HEK293T (cell line): ENCODE measurements around the gene C6orf141.
A peak's percentile ranks its signal among the peaks of the same experiment; 100 is the strongest.

Source experiments
- CTCF ChIA-PET: fragments of 350-600 bp; formaldehyde crosslinking; extraction: SDS; loops from one replicate; lab custom pipeline; 2021; ENCODE audit warnings: antibody characterized with exemption, inconsistent platforms; lab: Yijun Ruan, JAX
- POLR2A ChIA-PET: fragments of 350-600 bp; formaldehyde crosslinking; extraction: SDS; loops from one replicate; lab custom pipeline; 2020; ENCODE audit warnings: antibody characterized with exemption, inconsistent platforms; lab: Yijun Ruan, JAX
- DNase-seq: peaks from one replicate; pipeline ENCODE4 v3.0.0; 2012; ENCODE audit warnings: mixed read lengths; ENCODE audit errors: extremely low spot score
- ARNT ChIP-seq: fragments of 450-650 bp; IDR thresholded peaks from 2 replicates; pipeline ENCODE4 v1.6.1; 2017; ENCODE audit warnings: mild to moderate bottlenecking
- BHLHE40 ChIP-seq: fragments of 450-650 bp; IDR thresholded peaks from 2 replicates; pipeline ENCODE4 v1.6.1; 2016; ENCODE audit warnings: mild to moderate bottlenecking, moderate library complexity, borderline replicate concordance
- CTBP1 ChIP-seq: fragments of 450-650 bp; IDR thresholded peaks from 2 replicates; pipeline ENCODE4 v1.6.1; 2016; ENCODE audit warnings: borderline replicate concordance
- ELF4 ChIP-seq: fragments of 450-650 bp; IDR thresholded peaks from 2 replicates; pipeline ENCODE4 v1.6.1; 2017; ENCODE audit warnings: antibody characterized with exemption
- FOXA1 ChIP-seq: fragments of 450-650 bp; IDR thresholded peaks from 2 replicates; pipeline ENCODE4 v1.6.1; 2016; ENCODE audit warnings: mild to moderate bottlenecking
- FOXK2 ChIP-seq: fragments of 450-650 bp; IDR thresholded peaks from 2 replicates; pipeline ENCODE4 v1.6.1; 2016; ENCODE audit warnings: mild to moderate bottlenecking
- FOXM1 ChIP-seq: fragments of 450-650 bp; IDR thresholded peaks from 2 replicates; pipeline ENCODE4 v1.6.1; 2017; ENCODE audit warnings: mild to moderate bottlenecking, borderline replicate concordance
- HDGF ChIP-seq: fragments of 450-650 bp; IDR thresholded peaks from 2 replicates; pipeline ENCODE4 v1.6.1; 2017; ENCODE audit warnings: antibody characterized with exemption, borderline replicate concordance
- L3MBTL2 ChIP-seq: fragments of 450-650 bp; conservative IDR thresholded peaks from 2 replicates; pipeline ENCODE4 v1.6.1; 2016; ENCODE audit warnings: mild to moderate bottlenecking
- LEF1 ChIP-seq: fragments of 450-650 bp; IDR thresholded peaks from 2 replicates; pipeline ENCODE4 v1.6.1; 2017; ENCODE audit warnings: mild to moderate bottlenecking, borderline replicate concordance
- NFRKB ChIP-seq: fragments of 450-650 bp; IDR thresholded peaks from 2 replicates; pipeline ENCODE4 v1.6.1; 2016; ENCODE audit warnings: mild to moderate bottlenecking, moderate library complexity
- SP1 ChIP-seq: fragments of 450-650 bp; IDR thresholded peaks from 2 replicates; pipeline ENCODE4 v1.6.1; 2017
- SUZ12 ChIP-seq: fragments of 450-650 bp; IDR thresholded peaks from 2 replicates; pipeline ENCODE4 v1.6.1; 2016; ENCODE audit warnings: mild to moderate bottlenecking
- TARDBP ChIP-seq: fragments of 450-650 bp; IDR thresholded peaks from 2 replicates; pipeline ENCODE4 v1.6.1; 2016
- ZNF384 ChIP-seq: fragments of 450-650 bp; IDR thresholded peaks from 2 replicates; pipeline ENCODE4 v1.6.1; 2016
- TF ChIP-seq, protein P1 (sequence below): fragments of 450-650 bp; IDR thresholded peaks from 2 replicates; pipeline ENCODE4 v1.6.1; 2016

The C6orf141 gene

DNA sequence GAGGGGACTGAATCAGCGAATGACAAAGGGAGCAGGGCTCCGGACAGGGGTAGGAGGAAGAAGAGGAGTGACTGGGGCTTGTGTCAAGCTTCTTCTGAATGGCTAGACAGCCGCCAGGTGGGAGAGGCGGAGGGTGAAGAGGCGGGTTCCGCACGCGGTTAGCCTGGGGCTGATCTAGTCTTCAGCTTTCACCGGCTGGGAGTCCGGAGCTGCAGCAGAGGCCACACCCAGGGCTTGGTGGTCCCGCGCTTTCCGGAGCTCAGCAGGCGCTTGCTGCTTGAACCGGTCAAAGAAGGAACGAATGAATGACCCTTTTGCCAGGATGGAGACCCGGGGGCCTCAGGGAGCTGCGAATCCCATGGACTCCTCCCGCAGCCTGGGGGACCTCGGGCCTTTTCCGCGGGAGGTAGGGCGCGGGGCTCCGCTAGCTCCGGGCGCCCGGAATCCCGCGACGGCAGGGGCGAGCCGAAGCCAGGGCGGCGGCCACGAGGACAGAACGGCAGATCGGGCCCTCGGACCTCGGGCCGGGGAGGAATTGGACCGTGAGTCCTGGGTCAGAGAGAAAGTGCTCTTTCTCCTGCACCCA lies at the start of gene C6orf141:
Gene C6orf141, plus strand, starts transcription at position 177 of the 586 bp plus-strand sequence. Its CDS starts 125 bp downstream, at position 302.
- ChIA-PET POLR2A (interaction anchor here (0.9 to 4.0 kb wide), 9 partner anchors 9 to 55 kb away, joined by 3 to 34 read pairs (median 5); no protein-coding TSS in a partner anchor), CTCF (interaction anchor here (0.9 to 1.7 kb wide), 4 partner anchors 9 to 56 kb away, joined by 3 to 5 read pairs (median 4); no protein-coding TSS in a partner anchor)
- DNase-seq, result peak; percentile 21
- TF ChIP-seq L3MBTL2 (peak; percentile 83), ARNT (no peak), CTBP1 (no peak)

- DNase-seq, result no peak
- CTCF ChIA-PET, result no interaction called here
- POLR2A ChIA-PET, result no interaction called here
- TF ChIP-seq HDGF (no peak), FOXK2 (no peak), ARNT (no peak), CTBP1 (no peak), BHLHE40 (no peak), TARDBP (no peak), SP1 (no peak), NFRKB (no peak), FOXA1 (no peak), ZNF384 (no peak)
- TF ChIP-seq, protein P1, sequence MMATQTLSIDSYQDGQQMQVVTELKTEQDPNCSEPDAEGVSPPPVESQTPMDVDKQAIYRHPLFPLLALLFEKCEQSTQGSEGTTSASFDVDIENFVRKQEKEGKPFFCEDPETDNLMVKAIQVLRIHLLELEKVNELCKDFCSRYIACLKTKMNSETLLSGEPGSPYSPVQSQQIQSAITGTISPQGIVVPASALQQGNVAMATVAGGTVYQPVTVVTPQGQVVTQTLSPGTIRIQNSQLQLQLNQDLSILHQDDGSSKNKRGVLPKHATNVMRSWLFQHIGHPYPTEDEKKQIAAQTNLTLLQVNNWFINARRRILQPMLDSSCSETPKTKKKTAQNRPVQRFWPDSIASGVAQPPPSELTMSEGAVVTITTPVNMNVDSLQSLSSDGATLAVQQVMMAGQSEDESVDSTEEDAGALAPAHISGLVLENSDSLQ, result no peak
These were observed 45.8 kb upstream of the C6orf141 start for GRCh38 chr6:49504666-49505065.

GRCh38 chr6:49506569-49507111 lies 43.8 kb upstream of the C6orf141 start:
- POLR2A ChIA-PET, result no interaction called here

GRCh38 chr6:49509342-49509741 lies 41.1 kb upstream of the C6orf141 start:
- CTCF ChIA-PET, result interaction anchor here (0.5 to 1.0 kb wide), 2 partner anchors 9 to 22 kb away, joined by 3 to 5 read pairs; no protein-coding TSS in a partner anchor
- TF ChIP-seq LEF1 (no peak), ELF4 (no peak), ARNT (no peak), L3MBTL2 (no peak), SUZ12 (no peak), ZNF384 (no peak), TARDBP (no peak)
- TF ChIP-seq, protein P1, result no peak
- no peak for DNase-seq
- POLR2A ChIA-PET, result no interaction called here

More at GRCh38 chr6:49506569-49507111, 43.8 kb upstream of the C6orf141 start:
- TF ChIP-seq CTBP1 (no peak), SUZ12 (no peak), FOXA1 (no peak), SP1 (no peak), L3MBTL2 (no peak), BHLHE40 (no peak), FOXK2 (no peak), TARDBP (no peak), NFRKB (no peak), ZNF384 (no peak), ARNT (no peak), FOXM1 (no peak), LEF1 (no peak), ELF4 (no peak), HDGF (no peak)
- TF ChIP-seq, protein P1, result no peak
- CTCF ChIA-PET, result no interaction called here
- no peak for DNase-seq

DNA sequence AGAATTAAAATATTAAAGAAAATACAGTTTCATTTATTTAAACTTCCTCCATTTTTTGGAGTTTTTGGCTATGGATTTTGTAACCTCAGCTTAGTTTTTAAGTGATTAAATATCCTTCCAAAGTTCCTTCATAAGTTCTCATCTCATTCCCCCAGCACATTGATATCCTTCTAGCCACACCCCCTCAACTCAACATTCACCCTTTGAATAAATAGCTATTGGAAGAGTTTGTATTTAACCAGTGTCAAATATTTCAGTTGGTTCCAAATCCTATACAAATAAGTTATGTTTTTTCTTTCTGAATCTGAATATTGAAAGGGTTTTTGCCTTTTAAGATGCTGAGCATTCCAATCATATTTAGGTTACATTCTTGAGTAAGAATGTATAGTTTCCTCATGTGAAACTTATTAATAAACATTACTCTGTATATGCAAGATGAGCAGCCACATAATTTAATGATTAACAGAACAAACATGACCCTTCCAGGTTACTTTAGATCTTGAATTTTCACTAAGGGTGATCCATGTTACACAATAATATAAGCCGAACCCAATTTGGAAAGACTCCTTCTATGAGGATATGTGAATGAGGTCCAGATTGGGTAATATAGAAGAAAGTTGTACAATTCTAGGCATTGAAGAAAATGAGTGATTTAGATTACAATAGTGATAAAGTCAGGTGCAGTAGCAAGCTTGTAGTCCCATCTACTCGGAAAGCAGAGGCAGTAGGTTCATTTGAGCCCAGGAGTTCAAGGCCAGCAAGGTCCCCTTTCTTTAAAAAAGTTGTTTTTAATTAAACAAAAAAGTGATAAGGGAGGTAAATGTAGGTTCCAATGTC lies 37.1 kb upstream of the C6orf141 start:
- CTCF ChIA-PET, result no interaction called here
- TF ChIP-seq BHLHE40 (no peak), FOXM1 (no peak), ZNF384 (no peak), HDGF (no peak), FOXA1 (no peak), ELF4 (no peak), SUZ12 (no peak), NFRKB (no peak), TARDBP (no peak)
- POLR2A ChIA-PET, result no interaction called here
- DNase-seq, result no peak
